ENCODE measurements around the gene CNPY1.

The CNPY1 gene

GRCh38 chr7:155463114-155463811 lies 83.1 kb downstream of the CNPY1 start:
- no peak for FAIRE-seq

DNA sequence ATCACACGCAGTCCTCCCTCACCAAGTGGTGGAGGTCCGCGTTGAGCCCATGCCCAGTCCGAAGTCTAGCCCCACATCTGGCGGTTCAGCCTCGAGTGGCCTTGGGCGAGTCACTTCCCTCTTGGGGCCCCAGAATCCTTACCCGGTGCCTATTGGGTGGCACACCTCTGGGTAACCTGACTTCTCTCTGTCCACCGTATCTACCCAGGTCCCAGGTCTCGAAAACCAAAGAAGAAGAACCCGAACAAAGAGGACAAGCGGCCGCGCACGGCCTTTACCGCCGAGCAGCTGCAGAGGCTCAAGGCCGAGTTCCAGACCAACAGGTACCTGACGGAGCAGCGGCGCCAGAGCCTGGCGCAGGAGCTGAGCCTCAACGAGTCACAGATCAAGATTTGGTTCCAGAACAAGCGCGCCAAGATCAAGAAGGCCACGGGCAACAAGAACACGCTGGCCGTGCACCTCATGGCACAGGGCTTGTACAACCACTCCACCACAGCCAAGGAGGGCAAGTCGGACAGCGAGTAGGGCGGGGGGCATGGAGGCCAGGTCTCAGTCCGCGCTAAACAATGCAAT lies 84.1 kb downstream of the CNPY1 start:
- FAIRE-seq = no peak

DNA sequence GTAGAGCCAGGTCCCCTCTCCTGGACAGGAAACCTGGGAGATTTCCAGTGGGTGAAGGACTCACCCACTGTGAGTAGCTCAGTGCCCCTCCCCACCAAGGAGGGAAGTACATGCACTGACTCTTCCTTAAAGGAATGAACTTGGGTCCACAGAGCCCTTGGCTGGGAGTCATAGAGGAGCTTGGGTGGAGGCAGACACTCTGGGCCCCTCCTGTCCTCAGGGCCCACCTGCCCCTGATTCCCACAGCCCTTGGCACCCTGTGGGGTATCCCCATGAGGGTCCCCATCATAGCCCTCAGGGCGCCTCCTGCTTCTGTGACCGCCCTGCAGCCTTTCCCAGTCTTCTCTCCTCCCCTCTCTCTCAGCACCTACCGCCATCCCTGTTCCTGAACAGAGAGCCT lies 84.7 kb downstream of the CNPY1 start:
- no peak for FAIRE-seq

DNA sequence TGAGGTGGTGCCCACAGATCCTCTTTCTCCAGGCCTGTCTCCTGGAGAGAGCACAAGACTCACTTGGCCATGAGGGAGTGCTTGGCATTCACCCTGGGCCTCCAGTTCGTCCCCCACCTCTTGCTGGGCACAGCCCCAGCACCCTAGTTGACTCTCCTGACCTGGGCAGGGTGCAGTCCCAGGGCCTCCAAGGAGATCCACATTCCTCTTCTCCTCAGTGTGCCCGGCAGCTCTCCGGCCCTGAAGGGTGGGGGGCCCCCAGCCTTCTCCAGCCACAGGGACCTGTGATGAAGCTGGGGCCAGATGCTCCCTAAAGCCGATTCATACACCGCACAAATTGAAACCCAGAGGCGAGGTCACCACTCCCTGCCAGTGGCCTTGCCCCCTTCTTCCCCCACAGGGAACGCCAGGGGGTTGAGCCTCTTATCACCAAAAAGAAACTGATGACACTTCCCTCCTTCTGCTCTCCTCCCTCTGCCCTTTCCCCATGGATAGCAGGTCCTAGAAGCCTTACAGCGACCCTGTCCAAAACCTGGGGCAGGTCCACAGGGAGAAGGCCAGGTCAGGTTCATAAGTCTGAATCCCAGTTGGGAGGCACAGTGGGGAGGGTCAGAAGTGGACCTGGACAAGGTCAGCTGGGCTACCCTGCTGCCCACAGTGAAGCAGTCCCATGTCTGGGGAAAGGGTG lies 85.3 kb downstream of the CNPY1 start:
- no peak for FAIRE-seq

DNA sequence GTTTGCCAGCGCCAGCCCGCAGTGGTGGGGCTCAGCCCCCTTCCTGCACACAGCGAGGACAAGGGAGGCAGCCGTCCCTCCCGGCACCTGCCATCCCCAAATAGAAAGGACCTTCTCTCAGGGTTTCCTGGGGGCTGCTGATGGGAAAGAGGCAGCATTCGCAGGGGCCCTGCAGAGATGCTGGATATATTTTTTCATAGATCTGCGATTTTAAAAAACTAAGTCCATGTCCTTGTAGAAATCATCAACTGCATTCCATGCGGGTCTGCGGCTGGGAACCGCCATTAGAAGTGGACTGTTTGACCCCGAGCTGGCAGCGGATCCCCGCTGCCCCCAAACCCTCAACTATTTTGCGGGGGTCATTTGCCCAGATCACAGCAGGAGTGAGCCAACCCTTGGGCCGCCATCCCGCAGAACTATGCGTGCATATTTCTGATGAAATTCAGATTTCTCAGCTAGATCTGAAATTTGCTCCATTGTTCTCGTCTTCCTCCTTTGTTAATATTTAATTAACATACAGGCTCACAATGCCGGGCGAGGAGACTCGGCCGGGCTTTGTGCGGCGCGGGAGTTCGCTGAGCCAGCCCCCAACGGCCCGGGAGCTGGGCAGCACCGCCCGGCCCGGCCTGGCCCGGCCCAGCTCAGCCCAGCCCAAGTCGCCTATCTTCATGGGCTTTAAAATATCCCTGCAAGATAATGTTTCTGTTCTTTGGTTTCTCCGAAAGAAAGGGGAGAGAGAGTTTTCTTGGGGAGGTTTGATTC lies 86.5 kb downstream of the CNPY1 start:
- no peak for FAIRE-seq

- no peak for FAIRE-seq
Measured at GRCh38 chr7:155458878-155459699, 87.3 kb downstream of the CNPY1 start.

DNA sequence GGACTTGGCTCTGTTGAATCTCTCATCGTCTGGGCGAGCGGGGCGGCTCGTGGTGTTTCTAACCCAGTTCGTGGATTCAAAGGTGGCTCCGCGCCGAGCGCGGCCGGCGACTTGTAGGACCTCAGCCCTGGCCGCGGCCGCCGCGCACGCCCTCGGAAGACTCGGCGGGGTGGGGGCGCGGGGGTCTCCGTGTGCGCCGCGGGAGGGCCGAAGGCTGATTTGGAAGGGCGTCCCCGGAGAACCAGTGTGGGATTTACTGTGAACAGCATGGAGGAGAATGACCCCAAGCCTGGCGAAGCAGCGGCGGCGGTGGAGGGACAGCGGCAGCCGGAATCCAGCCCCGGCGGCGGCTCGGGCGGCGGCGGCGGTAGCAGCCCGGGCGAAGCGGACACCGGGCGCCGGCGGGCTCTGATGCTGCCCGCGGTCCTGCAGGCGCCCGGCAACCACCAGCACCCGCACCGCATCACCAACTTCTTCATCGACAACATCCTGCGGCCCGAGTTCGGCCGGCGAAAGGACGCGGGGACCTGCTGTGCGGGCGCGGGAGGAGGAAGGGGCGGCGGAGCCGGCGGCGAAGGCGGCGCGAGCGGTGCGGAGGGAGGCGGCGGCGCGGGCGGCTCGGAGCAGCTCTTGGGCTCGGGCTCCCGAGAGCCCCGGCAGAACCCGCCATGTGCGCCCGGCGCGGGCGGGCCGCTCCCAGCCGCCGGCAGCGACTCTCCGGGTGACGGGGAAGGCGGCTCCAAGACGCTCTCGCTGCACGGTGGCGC lies 88.1 kb downstream of the CNPY1 start, which contains the start of gene EN2:
Gene EN2 (plus strand): TSS at position 19 of the 767 bp plus-strand sequence. CDS start 249 bp downstream, at position 268.
- FAIRE-seq = no peak

GRCh38 chr7:155457544-155458110 lies 88.7 kb downstream of the CNPY1 start:
- no peak for FAIRE-seq

DNA sequence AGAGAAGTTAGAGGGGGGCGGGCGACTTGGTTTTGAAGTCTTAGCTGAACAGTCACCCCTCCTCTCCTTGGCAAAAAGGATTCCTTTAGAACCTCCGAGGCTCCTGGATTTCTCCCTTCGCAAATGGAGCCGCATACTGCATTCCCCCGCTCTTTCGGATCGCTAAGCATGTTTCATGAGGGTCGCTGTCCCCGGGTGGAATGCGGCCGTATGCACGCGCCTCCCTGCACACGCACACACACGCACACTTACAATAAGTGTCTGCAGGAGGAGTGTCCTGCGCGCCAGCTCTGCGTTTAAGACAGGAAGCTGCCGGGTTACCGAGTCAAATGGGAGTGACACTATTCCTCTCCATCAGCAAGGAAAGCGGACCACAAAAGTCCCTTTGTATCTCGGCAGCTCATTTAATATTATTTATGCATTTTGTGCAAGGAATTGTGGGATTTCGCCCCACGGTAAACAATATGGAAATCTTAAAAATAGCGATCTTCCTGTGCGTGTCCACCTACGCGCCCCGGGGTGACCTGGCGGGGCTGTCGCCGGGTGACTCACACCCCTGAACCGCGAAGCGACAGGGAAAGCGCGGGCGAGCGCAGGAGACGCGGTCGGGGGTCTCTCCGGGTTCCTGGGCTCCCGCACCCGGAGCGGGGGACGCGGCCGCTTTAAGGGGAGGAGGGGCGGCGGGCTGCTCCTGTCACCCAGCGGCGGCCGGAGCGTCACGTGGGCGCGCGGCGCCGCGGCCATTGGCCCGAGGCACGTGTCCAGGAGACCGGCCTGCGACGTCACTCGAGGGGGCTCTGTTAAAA lies 89.4 kb downstream of the CNPY1 start:
- no peak for FAIRE-seq

- FAIRE-seq = no peak
Measured at GRCh38 chr7:155455776-155456737, 90.3 kb downstream of the CNPY1 start.

DNA sequence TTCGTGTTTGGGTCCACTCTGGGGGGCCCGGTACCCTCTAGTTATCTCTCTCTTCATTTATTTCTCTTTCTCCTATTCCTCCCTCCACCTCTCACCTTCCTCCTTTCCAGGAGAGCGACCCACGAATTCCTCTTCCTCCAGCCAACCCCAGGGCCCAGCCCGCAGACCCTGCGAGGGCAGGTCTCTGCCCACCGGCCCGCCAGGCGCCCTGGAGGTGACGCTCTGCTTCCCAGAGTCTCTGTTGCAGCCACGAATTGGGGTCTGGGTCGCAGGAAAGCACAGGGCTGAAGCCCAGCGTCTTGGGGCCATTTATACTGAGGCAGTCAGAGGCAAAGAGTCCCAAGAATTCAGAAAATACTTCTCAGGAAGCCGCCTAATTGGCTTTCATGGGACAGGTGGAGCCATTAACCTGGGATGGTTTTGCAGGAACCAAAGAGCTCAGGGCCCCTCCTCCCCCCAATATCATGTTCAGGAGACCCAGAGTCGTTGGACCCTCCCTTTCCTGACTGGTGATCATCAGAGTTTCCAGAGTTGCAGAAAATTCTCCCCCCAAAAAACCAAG lies 91.1 kb downstream of the CNPY1 start:
- no peak for FAIRE-seq

GRCh38 chr7:155454183-155455112 lies 91.9 kb downstream of the CNPY1 start:
- FAIRE-seq = no peak

DNA sequence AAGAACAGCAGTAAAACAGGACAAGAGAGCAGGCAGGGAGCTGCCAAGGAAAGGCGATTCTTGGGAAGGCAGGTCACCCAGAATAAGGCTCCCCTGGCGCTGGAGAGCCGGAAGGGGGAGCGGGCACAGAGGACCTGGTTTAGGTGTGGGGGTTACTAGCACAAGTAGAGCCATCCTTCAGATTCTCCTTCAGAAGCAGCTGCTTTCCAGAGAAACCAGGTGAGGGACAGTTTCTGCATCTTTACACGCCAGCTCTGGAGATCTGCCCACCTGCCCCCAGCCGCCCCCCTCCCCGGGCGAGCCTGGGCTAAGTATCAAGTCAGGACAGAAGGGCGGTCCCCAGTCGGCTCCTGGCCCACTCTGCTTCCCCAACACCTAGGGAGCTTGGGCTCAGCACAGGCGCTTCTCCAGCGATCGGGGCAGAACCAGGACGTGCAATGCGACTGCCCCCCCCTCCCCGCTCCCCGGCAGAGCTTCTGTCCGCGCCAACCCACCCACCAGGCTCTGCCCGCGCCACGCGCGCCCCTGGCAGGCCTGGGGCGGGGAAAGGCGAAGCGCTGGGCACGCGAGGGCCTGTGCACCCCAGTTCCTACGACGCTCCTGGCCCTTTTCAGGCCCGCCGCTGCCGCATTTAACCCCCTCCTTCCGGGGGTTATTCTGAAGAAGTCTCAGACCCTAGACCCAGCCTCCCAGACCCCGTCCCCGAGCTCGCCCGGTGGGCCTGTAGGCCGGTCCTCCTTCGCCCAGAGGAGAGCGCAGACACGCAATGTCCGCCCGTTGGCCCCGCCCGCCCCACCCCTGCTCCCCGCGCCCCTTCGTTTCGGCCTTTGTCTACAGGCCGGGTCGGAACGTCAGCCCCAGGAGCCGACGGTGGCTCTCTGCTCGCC lies 92.8 kb downstream of the CNPY1 start:
- FAIRE-seq = no peak

DNA sequence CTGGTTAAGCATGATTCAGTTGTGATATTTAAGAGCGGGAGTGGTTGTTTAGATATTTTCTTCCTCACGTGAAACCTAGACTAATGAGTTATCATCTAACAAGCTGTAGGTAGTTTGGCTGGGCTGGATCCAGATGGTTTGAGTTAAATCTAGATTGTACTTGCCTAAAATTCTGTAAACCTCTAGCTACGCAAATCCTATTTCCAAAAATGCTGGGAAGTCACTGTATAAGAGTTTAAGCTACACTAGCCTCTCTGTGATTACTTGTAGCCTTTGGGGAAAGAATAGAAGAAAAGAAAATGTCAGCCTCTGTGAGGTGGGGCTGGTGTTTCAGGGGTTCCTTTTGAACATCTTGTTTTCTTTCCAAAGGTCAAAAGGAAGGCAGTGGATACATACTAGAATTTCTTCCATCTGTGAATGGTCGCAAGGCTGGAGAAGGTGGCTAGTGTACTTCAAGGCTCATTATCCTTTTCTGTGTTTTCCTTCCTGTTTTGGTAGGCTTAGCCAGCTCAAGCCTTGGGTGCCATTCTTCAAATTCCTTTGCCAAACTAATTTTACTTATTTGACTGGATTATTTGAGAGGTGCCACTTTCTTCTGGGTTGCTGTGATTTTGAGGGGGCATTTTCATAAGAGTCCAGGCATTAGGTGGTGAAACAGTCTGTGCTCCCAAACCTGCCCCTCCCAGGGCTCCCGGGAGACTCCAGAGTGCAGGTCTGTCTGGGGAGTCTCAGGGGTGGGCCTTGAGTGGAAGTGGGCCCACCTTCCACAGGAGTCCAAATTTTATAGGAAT lies 93.7 kb downstream of the CNPY1 start:
- no peak for FAIRE-seq

- FAIRE-seq = no peak
Measured at GRCh38 chr7:155451840-155452239, 94.5 kb downstream of the CNPY1 start.
